Upper lobe of right lung (tissue), 1 donor: ENCODE data around the gene GPC1. TPM values are rescaled to one million over a fixed set of nuclear protein-coding genes. Genes with fewer than 3 reads are reported as not detected.

Experiments used
- ATAC-seq: fragments of 200-7000 bp; cut with Tn5 transposase; one replicate; pipeline ENCODE4 v1.9.1; 2020; ENCODE audit warnings: mild to moderate bottlenecking, moderate library complexity
- DNase-seq: peaks from one replicate; pipeline ENCODE4 v3.0.0-alpha.2; 2020
- H3K27ac ChIP-seq: fragments of 200-600 bp; one replicate; pipeline ENCODE4 v1.8.0; 2022
- H3K27me3 ChIP-seq: fragments of 200-600 bp; one replicate; pipeline ENCODE4 v1.8.0; 2022; ENCODE audit warnings: mild to moderate bottlenecking
- H3K36me3 ChIP-seq: fragments of 200-600 bp; one replicate; pipeline ENCODE4 v1.8.0; 2022
- H3K4me1 ChIP-seq: fragments of 200-600 bp; one replicate; pipeline ENCODE4 v1.8.0; 2022
- H3K4me3 ChIP-seq: fragments of 200-600 bp; one replicate; pipeline ENCODE4 v1.8.0; 2022; ENCODE audit warnings: mild to moderate bottlenecking
- H3K9me3 ChIP-seq: fragments of 200-600 bp; one replicate; pipeline ENCODE4 v1.8.0; 2022
- intact Hi-C: fragments of 100-400 bp; cut with DNase I; formaldehyde crosslinking; loops from one replicate; pipeline ENCODE4 v1.11.0; 2022
- total RNA-seq: library from RNA; stranded (reverse); fragmentation: NEBNext Ultra II Directional; extraction: Animal tissue kit (Norgen Biotek cat#: 25700); gene quantifications from one replicate; pipeline ENCODE4 v1.2.1, GENCODE V29; 2021
- TF ChIP-seq, protein P1 (sequence below): fragments of 200-600 bp; IDR thresholded peaks from one replicate; pipeline ENCODE4 v1.8.0; 2022; ENCODE audit warnings: antibody characterized with exemption
- donor health status: DM: no; HTN: yes; CAD: no; lungs with severe emphysema.

The GPC1 gene
- total RNA-seq, 1 donor from 2014 or later: 24.8 TPM

DNA sequence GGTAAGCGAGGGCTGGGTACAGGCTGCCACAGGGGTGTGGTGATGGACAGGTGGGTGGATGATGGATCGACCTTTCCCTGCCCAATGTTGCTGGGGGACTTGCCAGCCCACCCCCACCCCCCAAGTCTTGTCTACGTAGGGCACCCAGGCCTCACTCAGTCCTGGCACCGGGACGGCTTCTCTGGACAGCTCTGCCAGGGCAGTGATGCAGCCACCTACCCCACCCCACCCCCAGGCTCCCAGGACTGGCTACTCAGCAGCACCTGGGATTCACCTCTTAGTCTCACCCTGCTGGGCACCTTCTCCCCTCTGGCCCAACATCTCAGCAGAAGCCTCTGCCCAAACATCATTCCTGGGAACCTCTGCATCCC is 66.6 kb downstream of the GPC1 start:
- ATAC-seq (no peak), DNase-seq (no peak)
- no peak overlapping the region for H3K4me3 ChIP-seq
- TF ChIP-seq, protein P1, sequence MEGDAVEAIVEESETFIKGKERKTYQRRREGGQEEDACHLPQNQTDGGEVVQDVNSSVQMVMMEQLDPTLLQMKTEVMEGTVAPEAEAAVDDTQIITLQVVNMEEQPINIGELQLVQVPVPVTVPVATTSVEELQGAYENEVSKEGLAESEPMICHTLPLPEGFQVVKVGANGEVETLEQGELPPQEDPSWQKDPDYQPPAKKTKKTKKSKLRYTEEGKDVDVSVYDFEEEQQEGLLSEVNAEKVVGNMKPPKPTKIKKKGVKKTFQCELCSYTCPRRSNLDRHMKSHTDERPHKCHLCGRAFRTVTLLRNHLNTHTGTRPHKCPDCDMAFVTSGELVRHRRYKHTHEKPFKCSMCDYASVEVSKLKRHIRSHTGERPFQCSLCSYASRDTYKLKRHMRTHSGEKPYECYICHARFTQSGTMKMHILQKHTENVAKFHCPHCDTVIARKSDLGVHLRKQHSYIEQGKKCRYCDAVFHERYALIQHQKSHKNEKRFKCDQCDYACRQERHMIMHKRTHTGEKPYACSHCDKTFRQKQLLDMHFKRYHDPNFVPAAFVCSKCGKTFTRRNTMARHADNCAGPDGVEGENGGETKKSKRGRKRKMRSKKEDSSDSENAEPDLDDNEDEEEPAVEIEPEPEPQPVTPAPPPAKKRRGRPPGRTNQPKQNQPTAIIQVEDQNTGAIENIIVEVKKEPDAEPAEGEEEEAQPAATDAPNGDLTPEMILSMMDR: no peak
- peaks cover 8% of the 10 kb centered on the region for H3K36me3 ChIP-seq
- intact Hi-C loops: no loop called here
- H3K9me3 ChIP-seq: no peaks in the 10 kb centered on the region
- H3K27me3 ChIP-seq: no peaks in the 10 kb centered on the region
- no peaks in the 10 kb centered on the region for H3K4me1 ChIP-seq
- H3K27ac ChIP-seq: no peak overlapping the region

DNA sequence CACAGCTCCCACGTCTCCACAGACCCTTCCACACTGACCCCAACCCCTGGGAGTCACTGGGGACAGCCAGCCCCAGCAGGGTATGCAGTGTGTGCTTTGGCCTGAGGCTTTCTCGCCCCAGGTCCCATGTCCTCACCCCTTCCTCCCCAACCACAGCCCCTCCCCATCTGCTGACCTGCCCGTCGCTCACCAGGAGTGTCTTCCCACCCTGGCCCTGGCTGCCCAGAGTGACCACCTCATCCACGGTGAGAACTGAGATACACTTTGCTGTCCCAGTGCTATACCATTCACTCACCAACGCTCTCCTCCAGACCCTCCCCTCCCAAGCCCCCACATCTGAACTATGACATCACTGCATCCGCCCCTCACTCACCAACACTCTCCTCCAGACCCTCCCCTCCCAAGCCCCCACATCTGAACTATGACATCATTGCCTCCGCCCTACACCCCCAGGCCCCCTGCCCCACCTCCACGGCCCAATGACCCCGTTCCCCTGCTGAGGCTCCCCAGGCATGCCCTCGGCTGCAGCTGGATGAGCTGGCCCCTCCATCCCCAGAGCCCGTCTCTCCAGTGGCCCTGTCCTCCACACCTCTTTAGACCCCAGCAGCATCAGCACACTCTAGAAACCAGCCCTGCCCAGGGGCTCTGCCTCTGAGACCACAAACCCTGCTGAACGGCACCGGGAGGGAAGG is 67.1 kb downstream of the GPC1 start:
- H3K4me1 ChIP-seq: no peaks in the 10 kb centered on the region
- no peaks in the 10 kb centered on the region for H3K27me3 ChIP-seq
- no peak overlapping the region for H3K4me3 ChIP-seq
- intact Hi-C loops: no loop called here
- no peak overlapping the region for H3K27ac ChIP-seq
- H3K9me3 ChIP-seq: no peaks in the 10 kb centered on the region
- TF ChIP-seq, protein P1: no peak
- DNase-seq: no peak
- ATAC-seq: no peak
- H3K36me3 ChIP-seq: peaks cover 8% of the 10 kb centered on the region

DNA sequence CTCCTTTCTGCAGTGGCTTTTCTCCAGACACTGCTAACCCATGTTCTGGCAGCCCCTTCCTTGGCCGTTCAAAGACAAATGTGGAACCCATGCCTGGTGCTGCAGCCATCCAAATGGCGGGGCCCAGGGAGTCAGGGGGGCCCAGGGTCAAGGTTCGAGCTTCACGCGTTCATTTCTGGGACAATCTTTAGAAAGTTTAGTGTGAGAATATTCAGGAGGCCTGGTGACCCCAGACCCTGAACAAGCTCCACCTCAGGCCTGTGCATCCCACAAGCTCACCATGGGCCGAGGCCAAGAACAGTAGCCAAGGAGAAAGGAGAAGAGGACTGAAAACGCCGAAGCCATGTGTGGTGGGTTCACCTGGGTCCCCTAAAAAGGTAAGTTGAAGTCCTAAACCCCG is 67.9 kb downstream of the GPC1 start:
- Histone ChIP-seq H3K9me3 (no peaks in the 10 kb centered on the region), H3K27ac (no peak overlapping the region), H3K27me3 (no peaks in the 10 kb centered on the region), H3K4me1 (no peaks in the 10 kb centered on the region), H3K36me3 (peaks cover 8% of the 10 kb centered on the region), H3K4me3 (no peak overlapping the region)
- TF ChIP-seq, protein P1: no peak
- intact Hi-C loops: no loop called here
- ATAC-seq (no peak), DNase-seq (no peak)

DNA sequence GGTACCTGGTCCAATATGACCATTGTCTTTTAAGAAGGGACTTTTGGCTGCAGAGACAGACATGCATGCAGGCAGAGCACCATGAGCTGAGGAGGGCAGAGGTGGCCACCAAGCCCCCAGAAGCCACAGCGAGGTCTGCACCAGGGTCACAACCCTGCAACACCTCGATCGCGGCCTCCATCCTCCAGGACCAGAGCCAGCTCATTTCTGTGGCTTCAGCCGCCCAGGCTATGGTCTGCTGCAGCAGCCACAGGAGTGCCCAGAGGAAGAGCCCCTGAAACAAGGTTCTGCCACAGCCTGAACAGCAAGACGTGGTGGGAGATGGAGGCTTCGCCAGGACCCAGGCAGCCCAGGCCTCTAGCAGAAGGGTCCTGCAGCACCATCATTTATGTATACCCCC is 68.4 kb downstream of the GPC1 start:
- intact Hi-C loops: no loop called here
- no peak for DNase-seq

DNA sequence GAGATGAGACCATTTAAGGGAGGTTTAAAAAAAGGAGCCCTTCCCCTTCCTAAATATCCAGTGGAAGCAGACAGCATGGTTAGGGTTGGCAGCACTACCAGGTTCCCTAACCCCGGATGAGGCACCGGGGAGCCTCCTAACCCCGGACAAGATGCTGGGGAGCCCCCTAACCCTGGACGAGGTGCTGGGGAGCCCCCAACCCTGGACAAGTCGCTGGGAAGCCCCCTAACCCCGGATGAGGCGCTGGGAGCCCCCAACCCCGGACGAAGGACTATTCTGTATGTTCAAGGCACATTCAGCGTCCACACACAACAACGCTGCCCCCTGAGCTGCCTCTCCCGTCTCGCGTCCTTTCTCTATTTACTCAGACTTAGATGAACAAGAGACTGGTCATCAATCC is 70.4 kb downstream of the GPC1 start:
- no peaks in the 10 kb centered on the region for H3K9me3 ChIP-seq
- H3K36me3 ChIP-seq: no peaks in the 10 kb centered on the region
- no peaks in the 10 kb centered on the region for H3K27me3 ChIP-seq
- intact Hi-C loops: no loop called here
- H3K4me3 ChIP-seq: no peak overlapping the region
- ATAC-seq: no peak
- DNase-seq: no peak
- TF ChIP-seq, protein P1: no peak
- no peak overlapping the region for H3K27ac ChIP-seq
- no peaks in the 10 kb centered on the region for H3K4me1 ChIP-seq

More for the DNA sequence above, 68.4 kb downstream of the GPC1 start:
- TF ChIP-seq, protein P1: no peak
- no peak overlapping the region for H3K27ac ChIP-seq
- no peaks in the 10 kb centered on the region for H3K9me3 ChIP-seq
- no peaks in the 10 kb centered on the region for H3K4me1 ChIP-seq
- peaks cover 8% of the 10 kb centered on the region for H3K36me3 ChIP-seq
- ATAC-seq: no peak
- no peaks in the 10 kb centered on the region for H3K27me3 ChIP-seq
- H3K4me3 ChIP-seq: no peak overlapping the region
